Nucleus accumbens (tissue), 56 donors: ENCODE measurements around the gene PTH1R.

Experiments used
- DNase-seq, 56 donors: peaks; one replicate each; lab custom pipeline; 2025; lab: John Stamatoyannopoulos, UW

Gene PTH1R

GRCh38 chr3:46925585-46925934 lies 48.0 kb downstream of the PTH1R start:
- no peak for DNase-seq

GRCh38 chr3:46926039-46926438 lies 48.5 kb downstream of the PTH1R start:
- DNase-seq, result no peak

- DNase-seq, result no peak
These were observed 48.9 kb downstream of the PTH1R start for GRCh38 chr3:46926447-46926846.

GRCh38 chr3:46926871-46927717 lies 49.6 kb downstream of the PTH1R start:
- DNase-seq, result no peak

DNA sequence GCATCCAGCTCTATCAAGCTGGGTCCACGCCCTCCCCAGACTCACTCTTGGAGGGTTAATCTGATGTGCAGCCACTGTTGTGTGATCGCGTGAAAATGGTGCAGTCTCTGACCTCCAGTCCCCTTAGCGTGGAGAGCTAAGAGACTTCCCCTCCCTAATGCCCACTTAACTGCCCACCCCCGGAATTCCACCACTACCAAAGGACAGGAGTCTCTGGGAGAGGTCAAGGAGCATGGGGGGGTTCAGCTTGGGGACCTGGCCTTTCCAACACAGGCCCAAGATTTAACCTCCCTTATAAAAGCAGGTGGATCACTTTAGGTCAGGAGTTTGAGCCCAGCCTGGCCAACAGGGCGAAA lies 50.2 kb downstream of the PTH1R start:
- DNase-seq, result no peak

DNA sequence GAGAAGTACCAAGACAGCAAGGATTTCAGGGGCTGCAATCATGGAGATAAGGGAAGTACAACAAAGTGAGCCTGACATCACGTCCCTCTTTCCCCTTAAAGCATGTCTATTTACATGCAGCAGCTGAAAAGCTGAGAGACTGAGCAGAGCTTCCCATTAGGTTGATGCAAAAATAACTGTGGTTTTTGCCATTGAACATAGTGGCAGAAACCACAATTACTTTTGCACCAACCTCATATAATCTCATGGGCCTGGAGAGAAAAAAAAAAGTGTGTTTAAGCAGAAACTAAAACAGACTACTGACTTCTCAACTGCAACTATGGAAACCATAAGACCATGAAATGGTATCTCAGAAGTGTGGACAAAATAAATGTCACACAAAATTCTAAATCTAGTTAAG lies 50.8 kb downstream of the PTH1R start:
- DNase-seq, result no peak

DNA sequence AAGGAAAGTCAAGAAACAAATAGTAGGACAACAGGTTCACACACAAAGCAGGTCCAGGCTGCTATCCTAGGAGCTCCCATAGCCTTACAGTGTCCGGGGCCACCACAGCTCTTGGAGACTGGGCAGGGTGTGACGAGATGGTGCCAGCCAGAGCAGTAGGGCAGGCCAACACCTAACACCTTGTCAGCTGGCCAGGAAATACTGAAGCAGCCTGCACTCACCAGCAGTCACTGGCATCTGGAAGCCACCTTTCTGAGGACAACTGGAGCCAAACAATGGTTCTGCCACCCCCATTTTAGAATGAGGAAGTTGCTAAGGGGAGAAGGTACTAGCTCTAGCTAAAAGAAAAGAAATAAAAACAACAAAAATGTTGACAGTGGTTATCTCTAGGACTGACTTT lies 51.8 kb downstream of the PTH1R start:
- peak in 1 of 56 donors; percentile 12 for DNase-seq

DNA sequence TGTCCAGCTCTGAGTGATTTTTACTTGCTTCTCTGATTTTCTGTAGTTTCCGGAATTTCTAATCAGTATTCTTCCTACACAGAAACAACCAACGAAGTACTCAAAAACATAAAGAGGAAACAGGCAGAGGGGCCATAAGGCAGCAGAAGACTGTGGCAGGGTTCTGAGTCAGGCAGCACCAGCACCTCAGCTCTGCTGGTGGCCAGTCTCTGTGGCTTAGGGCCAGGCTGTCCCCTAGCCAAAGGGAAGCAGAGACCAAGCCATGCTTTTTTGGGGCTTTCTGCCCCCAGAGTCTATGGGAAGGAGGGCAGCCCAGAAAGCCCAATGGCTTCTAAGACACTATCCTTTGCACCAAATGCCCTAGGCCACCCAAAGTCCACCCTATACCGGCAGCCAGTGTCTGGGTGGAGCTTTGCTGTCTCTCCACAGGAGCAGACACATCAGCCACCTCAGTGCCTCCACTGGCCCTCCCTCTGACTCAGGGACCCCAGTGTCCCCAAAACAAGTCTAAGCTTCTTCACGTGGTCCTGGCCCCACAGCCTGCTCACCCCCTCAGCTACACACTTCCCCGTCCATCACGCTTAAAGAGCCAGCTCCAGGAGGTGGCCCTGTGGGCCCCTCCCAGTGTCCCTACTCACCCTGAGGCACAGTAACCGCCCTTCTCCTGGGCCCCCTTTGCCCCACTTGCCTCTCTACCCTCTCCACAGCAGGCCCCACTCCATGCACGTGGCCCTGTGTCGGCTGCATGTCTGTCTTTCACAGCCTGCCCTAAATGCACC lies 52.8 kb downstream of the PTH1R start:
- DNase-seq, result peak in 1 of 56 donors; percentile 24

- DNase-seq, result no peak
These were observed 53.5 kb downstream of the PTH1R start for GRCh38 chr3:46930945-46931403.

- peak in 4 of 56 donors; percentile 6 to 27 (median 16) for DNase-seq
These were observed 54.3 kb downstream of the PTH1R start for GRCh38 chr3:46931631-46932331.

DNA sequence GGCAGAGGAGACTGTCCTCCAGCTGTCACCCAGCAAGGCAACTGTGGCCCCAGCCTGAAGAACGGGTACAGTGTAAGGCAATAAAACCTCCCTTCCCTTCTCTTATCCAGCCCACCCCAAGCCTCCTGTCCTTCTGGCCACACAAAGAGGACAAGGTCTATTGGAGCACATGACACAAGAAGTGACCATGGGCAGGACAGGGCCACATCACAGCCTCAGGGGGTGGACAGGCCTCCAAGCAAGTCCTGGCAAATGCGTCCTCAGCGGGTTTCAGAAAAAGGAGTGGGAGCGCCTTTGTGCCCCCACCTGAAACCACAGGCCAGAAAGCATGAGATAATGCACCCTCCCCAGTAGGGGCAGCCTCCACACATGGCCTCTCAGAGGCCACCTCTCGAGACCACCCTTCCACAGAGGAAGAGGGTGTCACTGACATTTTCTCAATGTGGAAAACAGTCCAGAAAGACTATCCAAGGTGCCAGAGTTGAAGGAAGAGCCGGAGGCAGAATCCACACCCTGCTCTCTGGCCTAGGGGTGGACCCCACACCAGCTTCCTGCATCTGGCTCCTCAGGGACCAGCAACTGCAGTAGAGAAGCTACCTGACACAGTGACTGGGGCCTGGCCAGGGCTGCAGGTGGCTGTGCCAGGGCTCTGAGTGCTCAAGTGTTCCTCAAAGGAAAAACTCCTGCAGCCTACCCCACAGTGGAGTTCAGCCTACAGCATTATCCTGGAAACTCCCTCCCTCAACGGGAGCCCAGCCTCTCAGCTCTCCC lies 55.1 kb downstream of the PTH1R start:
- DNase-seq, result no peak

DNA sequence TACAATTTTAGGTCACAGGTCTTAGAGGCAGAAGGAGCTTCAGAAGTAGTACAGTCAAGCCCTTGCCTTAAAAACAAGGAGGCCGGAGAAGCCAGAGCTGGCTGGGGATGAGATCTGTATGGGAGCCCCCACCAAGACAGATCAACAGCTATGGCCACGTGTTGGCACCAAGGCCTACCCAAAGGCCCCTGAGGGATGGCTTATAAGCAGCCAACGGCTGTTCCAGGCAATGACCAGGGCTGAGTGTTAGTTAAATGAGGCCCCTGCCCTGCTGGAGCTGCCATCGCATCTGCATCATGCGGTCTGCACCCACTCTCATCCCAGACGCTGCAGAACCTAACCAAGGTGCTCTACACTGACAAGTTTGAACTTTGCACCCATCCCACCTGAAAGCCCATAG lies 55.7 kb downstream of the PTH1R start:
- no peak for DNase-seq

GRCh38 chr3:46934072-46934471 lies 56.6 kb downstream of the PTH1R start:
- DNase-seq, result peak in 6 of 56 donors; percentile 7 to 53 (median 18)

- DNase-seq, result peak in 6 of 56 donors; percentile 9 to 33 (median 14)
These were observed 57.1 kb downstream of the PTH1R start for GRCh38 chr3:46934498-46935167.

DNA sequence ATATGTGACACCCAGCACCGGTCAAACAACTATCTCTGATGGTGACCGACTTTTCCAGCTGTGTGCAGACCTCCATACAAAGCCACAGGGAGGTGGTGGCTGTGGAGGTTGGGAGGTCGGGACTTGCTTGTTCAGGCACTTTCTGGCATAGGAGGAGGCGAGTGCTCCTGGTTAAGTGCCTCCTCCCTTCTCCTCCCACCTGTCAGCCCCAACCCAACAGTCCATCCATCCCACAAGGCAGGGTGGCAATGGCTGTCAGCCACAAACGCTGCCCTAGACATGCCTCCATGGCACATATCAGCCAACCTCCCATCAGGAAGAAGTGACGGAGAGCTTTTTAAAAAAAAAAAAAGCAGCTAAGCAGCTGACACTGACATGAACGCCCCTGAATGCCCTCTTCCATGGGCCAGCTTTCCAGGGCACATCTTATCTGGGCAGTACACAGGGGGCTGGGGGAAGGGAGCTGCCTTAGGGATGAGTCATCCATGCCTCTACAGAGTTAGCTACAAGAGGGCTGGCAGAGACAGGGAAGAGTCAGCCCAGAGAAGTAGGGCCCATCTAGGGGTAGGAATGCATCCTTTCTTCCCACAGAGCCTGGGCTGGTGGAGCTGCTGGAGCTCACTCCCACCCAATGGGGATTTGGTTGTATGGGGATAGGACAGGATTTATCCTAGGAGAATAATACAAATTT lies 57.8 kb downstream of the PTH1R start:
- peak in 10 of 56 donors; percentile 8 to 83 (median 31) for DNase-seq

DNA sequence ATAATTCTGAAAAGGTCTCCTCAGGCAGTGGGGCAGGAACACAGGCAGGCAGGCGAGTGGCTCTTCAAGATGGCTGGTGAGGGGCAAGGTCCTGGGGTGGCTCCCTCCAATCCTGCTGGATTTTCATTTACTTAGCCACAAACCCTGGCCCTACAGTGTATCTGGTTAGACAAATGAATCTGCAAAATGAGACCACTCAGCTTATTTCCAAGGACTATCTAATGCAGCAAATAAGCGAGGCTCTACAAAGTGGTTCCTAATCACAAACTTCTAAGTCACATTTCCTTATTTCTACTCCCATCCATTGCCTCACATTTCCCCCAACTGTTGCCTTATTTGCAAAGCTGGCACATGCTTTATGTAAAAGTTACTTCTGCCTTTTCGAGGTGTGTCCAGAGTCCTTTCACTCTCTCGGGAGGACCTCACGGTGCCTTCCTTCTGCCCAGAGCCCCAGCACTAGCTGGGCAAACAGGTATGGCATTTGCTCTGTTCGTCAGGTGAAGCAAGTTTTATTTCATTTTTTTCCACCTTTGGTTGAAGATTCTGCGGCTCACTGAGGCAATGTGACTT lies 58.6 kb downstream of the PTH1R start:
- no peak for DNase-seq

GRCh38 chr3:46936733-46937250 lies 59.3 kb downstream of the PTH1R start:
- no peak for DNase-seq

- no peak for DNase-seq
These were observed 60.6 kb downstream of the PTH1R start for GRCh38 chr3:46938118-46938517.
